Measurements from ENCODE around the gene CTDSPL.

GRCh38 chr3:37987315-37987697 lies 125.6 kb downstream of the CTDSPL start:
- no peak for TF ChIP-seq CTCF (IDR thresholded peaks at IDR 0.05; ENCODE audit: low read depth, low read length, missing input control)
- TF ChIP-seq REST (IDR thresholded peaks at IDR 0.05): no peak
- TF ChIP-seq SP1 (IDR thresholded peaks at IDR 0.05): no peak
- no peak for TF ChIP-seq RAD21 (IDR thresholded peaks at IDR 0.05)
- no peak for TF ChIP-seq FOXA1 (IDR thresholded peaks at IDR 0.05)
- no peak for TF ChIP-seq JUND (IDR thresholded peaks at IDR 0.05)
- no peak for TF ChIP-seq EGR1 (IDR thresholded peaks at IDR 0.05; ENCODE audit: low read depth in 2 of 2)
- no peak for TF ChIP-seq TAF1 (conservative IDR thresholded peaks at IDR 0.05)
- no peak for TF ChIP-seq RXRA (IDR thresholded peaks at IDR 0.05)
